OCI-LY7 (cell line): ENCODE measurements around the gene FRMD5. TPM values are rescaled to one million over a fixed set of nuclear protein-coding genes. Genes with fewer than 3 reads are reported as not detected.

Experiments
- BruUV-seq: library from RNA; stranded (reverse); fragments of 400-500 nt; replicated peaks from 2 replicates; lab custom pipeline; 2021; lab: Mats Ljungman, UMichigan
- CTCF ChIA-PET: fragments of 300-600 bp; sonication (Branson Sonifier 250); formaldehyde crosslinking; loops from one replicate; lab custom pipeline; 2022; ENCODE audit warnings: antibody characterized with exemption; ENCODE audit not compliant: unreplicated experiment; lab: Charles Lee
- POLR2A ChIA-PET: fragments of 300-600 bp; sonication (Branson Sonifier 250); formaldehyde crosslinking; loops from one replicate; lab custom pipeline; 2022; ENCODE audit warnings: antibody characterized with exemption; lab: Charles Lee
- DNase-seq: peaks from one replicate; pipeline ENCODE4 v3.0.0-alpha.2; 2015; ENCODE audit warnings: low spot score
- H2AFZ ChIP-seq: fragments of 200-600 bp; sonication (generic), shearing (Covaris generic); 2 replicates; pipeline ENCODE4 v1.6.1; 2014; ENCODE audit warnings: mild to moderate bottlenecking, antibody characterized with exemption, low read length, moderate library complexity
- H3K27ac ChIP-seq: fragments of 200-600 bp; sonication (generic); 2 replicates; pipeline ENCODE4 v1.5.1; 2014; ENCODE audit warnings: mixed run types, low read depth, mild to moderate bottlenecking, moderate library complexity, low read length, inconsistent platforms; ENCODE audit not compliant: poor library complexity, severe bottlenecking
- H3K36me3 ChIP-seq: fragments of 200-600 bp; sonication (generic); 2 replicates; pipeline ENCODE4 v1.6.1; 2014; ENCODE audit warnings: mild to moderate bottlenecking, antibody characterized with exemption, low read length, moderate library complexity, mixed read lengths; ENCODE audit not compliant: insufficient read depth
- H3K4me1 ChIP-seq: fragments of 200-600 bp; sonication (generic); 2 replicates; pipeline ENCODE4 v1.5.1; 2014; ENCODE audit warnings: mild to moderate bottlenecking, low read length; ENCODE audit not compliant: insufficient read depth, poor library complexity, severe bottlenecking
- H3K4me2 ChIP-seq: fragments of 200-600 bp; sonication (generic); 2 replicates; pipeline ENCODE4 v1.6.1; 2014; ENCODE audit warnings: mild to moderate bottlenecking, low read length
- H3K4me3 ChIP-seq: fragments of 200-600 bp; sonication (generic); 2 replicates; pipeline ENCODE4 v1.5.1; 2014; ENCODE audit warnings: mild to moderate bottlenecking, low read depth, low read length; ENCODE audit not compliant: poor library complexity, severe bottlenecking
- H3K79me2 ChIP-seq: fragments of 200-600 bp; sonication (generic); 2 replicates; pipeline ENCODE4 v1.6.1; 2016; ENCODE audit warnings: low read depth, mild to moderate bottlenecking, low read length, moderate library complexity, mixed read lengths; ENCODE audit not compliant: insufficient read depth
- H3K9me2 ChIP-seq: fragments of 200-600 bp; sonication (generic); 2 replicates; pipeline ENCODE4 v1.6.1; 2016; ENCODE audit warnings: mild to moderate bottlenecking, low read length, mixed read lengths; ENCODE audit not compliant: insufficient read depth
- H3K9me3 ChIP-seq: fragments of 200-600 bp; sonication (generic); 2 replicates; pipeline ENCODE4 v1.6.1; 2014; ENCODE audit warnings: mild to moderate bottlenecking, mixed run types, low read length, mixed read lengths
- H4K20me1 ChIP-seq: fragments of 200-600 bp; sonication (generic); 2 replicates; pipeline ENCODE4 v1.6.1; 2014; ENCODE audit warnings: mild to moderate bottlenecking, antibody characterized with exemption, low read length, moderate library complexity, mixed read lengths; ENCODE audit not compliant: insufficient read depth
- EZH2phosphoT487 ChIP-seq: fragments of 200-600 bp; sonication (generic); IDR thresholded peaks from 2 replicates; pipeline ENCODE4 v1.6.1; 2018; ENCODE audit warnings: low read depth, borderline replicate concordance, mild to moderate bottlenecking, mixed run types, antibody characterized with exemption, low read length, moderate library complexity, mixed read lengths
- intact Hi-C: fragments of 100-400 bp; cut with micrococcal nuclease; formaldehyde crosslinking; loops from one replicate; pipeline ENCODE4 v1.10.0; 2022; ENCODE audit not compliant: unreplicated experiment
- total RNA-seq, 2 experiments: library from RNA; depleted of rRNA in 1 of 2; stranded (reverse); fragments of >200 nt in 1 of 2; shearing (Covaris generic) in 1 of 2; gene quantifications; 2 replicates each; pipeline ENCODE4 v1.2.3, GENCODE V29; 2014 to 2022
- TF ChIP-seq, protein P1 (sequence below): fragments of 200-600 bp; sonication (generic); conservative IDR thresholded peaks from 2 replicates; pipeline ENCODE4 v1.5.1; 2014; ENCODE audit warnings: mild to moderate bottlenecking, antibody characterized with exemption, low read length, moderate library complexity, mixed read lengths

Gene FRMD5
- total RNA-seq, 2 experiments from 2014 or later, result not detected

DNA sequence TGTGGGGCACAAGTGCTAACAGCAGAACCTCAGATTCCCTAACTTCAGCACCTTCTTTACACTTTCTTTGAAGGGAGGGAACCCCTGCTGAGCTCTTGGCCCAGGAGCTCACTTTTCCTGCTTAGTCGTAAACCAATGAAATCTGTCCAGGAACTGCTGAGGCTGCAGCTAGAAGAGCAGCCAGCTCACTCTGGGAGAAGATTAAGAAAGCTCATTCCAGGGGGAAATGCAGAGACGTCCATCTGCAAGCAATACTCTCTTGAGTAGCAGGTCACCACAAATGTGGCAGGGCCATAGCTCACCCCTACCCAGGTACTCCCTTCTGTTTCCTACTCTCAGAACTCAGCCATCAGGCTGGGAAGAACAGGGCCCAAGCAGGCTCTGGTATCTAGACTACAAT, 265.0 kb downstream of the FRMD5 start:
- Histone ChIP-seq H3K4me2 (no peak overlapping the region), H3K79me2 (no peaks in the 10 kb centered on the region), H3K4me3 (no peak overlapping the region), H3K9me2 (no peaks in the 10 kb centered on the region), H3K4me1 (no peaks in the 10 kb centered on the region), H3K36me3 (no peaks in the 10 kb centered on the region), H3K9me3 (no peaks in the 10 kb centered on the region), H3K27ac (no peak overlapping the region), H4K20me1 (no peaks in the 10 kb centered on the region), H2AFZ (no peak overlapping the region)
- CTCF ChIA-PET, result no interaction called here
- no TSS peak for BruUV-seq
- no peak for DNase-seq
- intact Hi-C loops, result no loop called here
- POLR2A ChIA-PET, result interaction anchor here (0.6 to 1.1 kb wide), 4 partner anchors 11 to 484 kb away, joined by 3 read pairs; no protein-coding TSS in a partner anchor
- TF ChIP-seq, protein P1, sequence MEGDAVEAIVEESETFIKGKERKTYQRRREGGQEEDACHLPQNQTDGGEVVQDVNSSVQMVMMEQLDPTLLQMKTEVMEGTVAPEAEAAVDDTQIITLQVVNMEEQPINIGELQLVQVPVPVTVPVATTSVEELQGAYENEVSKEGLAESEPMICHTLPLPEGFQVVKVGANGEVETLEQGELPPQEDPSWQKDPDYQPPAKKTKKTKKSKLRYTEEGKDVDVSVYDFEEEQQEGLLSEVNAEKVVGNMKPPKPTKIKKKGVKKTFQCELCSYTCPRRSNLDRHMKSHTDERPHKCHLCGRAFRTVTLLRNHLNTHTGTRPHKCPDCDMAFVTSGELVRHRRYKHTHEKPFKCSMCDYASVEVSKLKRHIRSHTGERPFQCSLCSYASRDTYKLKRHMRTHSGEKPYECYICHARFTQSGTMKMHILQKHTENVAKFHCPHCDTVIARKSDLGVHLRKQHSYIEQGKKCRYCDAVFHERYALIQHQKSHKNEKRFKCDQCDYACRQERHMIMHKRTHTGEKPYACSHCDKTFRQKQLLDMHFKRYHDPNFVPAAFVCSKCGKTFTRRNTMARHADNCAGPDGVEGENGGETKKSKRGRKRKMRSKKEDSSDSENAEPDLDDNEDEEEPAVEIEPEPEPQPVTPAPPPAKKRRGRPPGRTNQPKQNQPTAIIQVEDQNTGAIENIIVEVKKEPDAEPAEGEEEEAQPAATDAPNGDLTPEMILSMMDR, result no peak
- TF ChIP-seq EZH2phosphoT487, result no peak

DNA sequence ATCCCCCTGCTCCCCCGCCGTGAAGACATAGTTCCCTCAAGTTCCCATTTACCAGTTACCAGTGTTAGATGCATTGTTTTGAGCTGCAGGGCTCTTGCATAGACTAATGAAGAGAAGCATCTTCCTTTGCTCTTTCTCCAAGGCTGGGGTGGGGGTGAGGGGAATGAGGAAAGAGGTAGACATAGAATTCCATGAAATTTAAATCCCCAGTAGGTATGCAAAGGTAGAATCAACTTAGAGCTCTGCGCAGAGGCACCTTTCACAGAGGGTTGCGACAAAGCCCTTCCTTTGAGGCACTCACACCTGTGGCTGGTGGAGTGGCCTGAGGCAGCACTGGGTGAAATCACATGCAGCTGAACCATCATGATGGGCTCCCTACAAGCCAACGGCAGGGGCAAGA, 266.9 kb downstream of the FRMD5 start:
- intact Hi-C loops, result no loop called here
- POLR2A ChIA-PET, result interaction anchor here (0.7 to 1.1 kb wide), 2 partner anchors 16 to 63 kb away, joined by 3 read pairs; no protein-coding TSS in a partner anchor
- Histone ChIP-seq H4K20me1 (no peaks in the 10 kb centered on the region), H3K79me2 (no peaks in the 10 kb centered on the region), H3K4me3 (no peak overlapping the region), H3K36me3 (no peaks in the 10 kb centered on the region), H2AFZ (no peak overlapping the region), H3K9me3 (no peaks in the 10 kb centered on the region), H3K27ac (no peak overlapping the region), H3K4me1 (no peaks in the 10 kb centered on the region), H3K9me2 (no peaks in the 10 kb centered on the region), H3K4me2 (no peak overlapping the region)
- DNase-seq, result no peak
- no peak for TF ChIP-seq EZH2phosphoT487
- TF ChIP-seq, protein P1, result no peak
- BruUV-seq, result no TSS peak
- CTCF ChIA-PET, result no interaction called here

DNA sequence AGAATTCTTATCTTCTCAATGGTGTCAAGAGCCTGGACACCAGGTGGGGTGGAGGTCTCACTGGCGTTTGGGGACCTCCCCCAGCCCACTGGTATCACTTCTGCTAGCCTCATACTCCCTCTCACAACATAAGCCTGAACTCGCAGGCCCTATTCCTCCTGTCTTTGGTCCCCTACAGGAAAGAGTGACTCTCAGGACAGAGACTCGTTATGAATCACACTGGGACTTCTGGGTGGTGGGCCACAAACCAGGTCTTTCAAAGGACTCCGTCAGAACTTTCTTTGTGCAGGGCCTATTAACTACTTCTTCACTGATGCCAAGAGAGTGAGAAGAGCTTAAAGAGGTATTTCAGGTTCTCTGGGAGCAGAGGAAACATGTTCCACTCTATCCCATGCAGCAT, 267.9 kb downstream of the FRMD5 start:
- no peaks in the 10 kb centered on the region for H3K9me3 ChIP-seq
- H3K79me2 ChIP-seq, result no peaks in the 10 kb centered on the region
- H3K4me1 ChIP-seq, result no peaks in the 10 kb centered on the region
- BruUV-seq, result no TSS peak
- no peak overlapping the region for H3K4me3 ChIP-seq
- no peak for DNase-seq
- no peak overlapping the region for H3K4me2 ChIP-seq
- H3K27ac ChIP-seq, result no peak overlapping the region
- H3K9me2 ChIP-seq, result no peaks in the 10 kb centered on the region
- ChIA-PET CTCF (no interaction called here), POLR2A (no interaction called here)
- H2AFZ ChIP-seq, result no peak overlapping the region
- no peaks in the 10 kb centered on the region for H3K36me3 ChIP-seq
- H4K20me1 ChIP-seq, result no peaks in the 10 kb centered on the region
- intact Hi-C loops, result no loop called here
- TF ChIP-seq, protein P1, result no peak
- no peak for TF ChIP-seq EZH2phosphoT487
